MCF 10A (cell line): ENCODE data around the gene PICK1. TPM values are rescaled to one million over a fixed set of nuclear protein-coding genes. Genes with fewer than 3 reads are reported as not detected.

Experiments used
- BruUV-seq: library from RNA; stranded (reverse); fragments of 400-500 nt; replicated peaks from 2 replicates; lab custom pipeline; 2021; lab: Mats Ljungman, UMichigan
- CTCF ChIA-PET: fragments of 300-600 bp; sonication (Branson Sonifier 250); formaldehyde crosslinking; extraction: SDS; loops from one replicate; lab custom pipeline; 2021; ENCODE audit warnings: antibody characterized with exemption, inconsistent platforms; lab: Yijun Ruan, JAX
- POLR2A ChIA-PET: fragments of 300-600, 350-650 bp; sonication (Branson Sonifier 250); formaldehyde crosslinking; extraction: SDS; loops from one replicate; lab custom pipeline; 2020; ENCODE audit warnings: antibody characterized with exemption, inconsistent platforms; lab: Yijun Ruan, JAX
- DNase-seq: peaks from one replicate; pipeline ENCODE4 v3.0.0-alpha.2; 2018; ENCODE audit not compliant: unreplicated experiment
- H3K27ac Mint-ChIP-seq: one replicate; pipeline ENCODE4 v1.8.0; 2022; ENCODE audit warnings: mild to moderate bottlenecking, low read depth, mixed read lengths; ENCODE audit not compliant: unreplicated experiment
- H3K27me3 Mint-ChIP-seq: one replicate; pipeline ENCODE4 v1.8.0; 2022; ENCODE audit warnings: mixed read lengths; ENCODE audit not compliant: insufficient read depth, unreplicated experiment
- H3K36me3 Mint-ChIP-seq: one replicate; pipeline ENCODE4 v1.8.0; 2022; ENCODE audit warnings: mild to moderate bottlenecking, moderate library complexity, mixed read lengths; ENCODE audit not compliant: insufficient read depth, unreplicated experiment
- H3K4me1 Mint-ChIP-seq: one replicate; pipeline ENCODE4 v1.8.0; 2022; ENCODE audit warnings: mixed read lengths; ENCODE audit not compliant: insufficient read depth, unreplicated experiment
- H3K4me3 Mint-ChIP-seq: one replicate; pipeline ENCODE4 v1.8.0; 2022; ENCODE audit warnings: mild to moderate bottlenecking, moderate library complexity, mixed read lengths; ENCODE audit not compliant: unreplicated experiment
- H3K9me3 Mint-ChIP-seq: one replicate; pipeline ENCODE4 v1.8.0; 2022; ENCODE audit warnings: mixed read lengths; ENCODE audit not compliant: unreplicated experiment
- intact Hi-C: fragments of 100-400 bp; cut with micrococcal nuclease; formaldehyde crosslinking; loops from 2 replicates; pipeline ENCODE4 v1.14.1; 2022
- total RNA-seq: library from RNA; stranded (reverse); gene quantifications from 2 replicates; pipeline ENCODE4 v1.2.3, GENCODE V29; 2022
- TF ChIP-seq, protein P1 (sequence below): fragments of 200-600 bp; IDR thresholded peaks from one replicate; pipeline ENCODE4 v1.8.0; 2022; ENCODE audit warnings: antibody characterized with exemption, mild to moderate bottlenecking; ENCODE audit not compliant: unreplicated experiment

PICK1 gene
- total RNA-seq, 1 experiment from 2014 or later = 40.6 TPM

- ChIA-PET POLR2A (interaction anchor here (0.9 kb wide), 1 partner anchor 51 kb away, joined by 4 read pairs; no protein-coding TSS in a partner anchor), CTCF (interaction anchor here (0.6 to 1.0 kb wide), 2 partner anchors 9 to 80 kb away, joined by 4 read pairs; no protein-coding TSS in a partner anchor)
- TF ChIP-seq, protein P1, sequence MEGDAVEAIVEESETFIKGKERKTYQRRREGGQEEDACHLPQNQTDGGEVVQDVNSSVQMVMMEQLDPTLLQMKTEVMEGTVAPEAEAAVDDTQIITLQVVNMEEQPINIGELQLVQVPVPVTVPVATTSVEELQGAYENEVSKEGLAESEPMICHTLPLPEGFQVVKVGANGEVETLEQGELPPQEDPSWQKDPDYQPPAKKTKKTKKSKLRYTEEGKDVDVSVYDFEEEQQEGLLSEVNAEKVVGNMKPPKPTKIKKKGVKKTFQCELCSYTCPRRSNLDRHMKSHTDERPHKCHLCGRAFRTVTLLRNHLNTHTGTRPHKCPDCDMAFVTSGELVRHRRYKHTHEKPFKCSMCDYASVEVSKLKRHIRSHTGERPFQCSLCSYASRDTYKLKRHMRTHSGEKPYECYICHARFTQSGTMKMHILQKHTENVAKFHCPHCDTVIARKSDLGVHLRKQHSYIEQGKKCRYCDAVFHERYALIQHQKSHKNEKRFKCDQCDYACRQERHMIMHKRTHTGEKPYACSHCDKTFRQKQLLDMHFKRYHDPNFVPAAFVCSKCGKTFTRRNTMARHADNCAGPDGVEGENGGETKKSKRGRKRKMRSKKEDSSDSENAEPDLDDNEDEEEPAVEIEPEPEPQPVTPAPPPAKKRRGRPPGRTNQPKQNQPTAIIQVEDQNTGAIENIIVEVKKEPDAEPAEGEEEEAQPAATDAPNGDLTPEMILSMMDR = no peak
- DNase-seq = no peak
- no TSS peak for BruUV-seq
- intact Hi-C loops = no loop called here
- Mint-ChIP-seq H3K27me3 (no peaks in the 10 kb centered on the region), H3K4me3 (no peak overlapping the region), H3K27ac (no peak overlapping the region), H3K9me3 (no peaks in the 10 kb centered on the region), H3K4me1 (no peaks in the 10 kb centered on the region), H3K36me3 (no peaks in the 10 kb centered on the region)
Measured at GRCh38 chr22:38103641-38104040, 46.4 kb downstream of the PICK1 start.

DNA sequence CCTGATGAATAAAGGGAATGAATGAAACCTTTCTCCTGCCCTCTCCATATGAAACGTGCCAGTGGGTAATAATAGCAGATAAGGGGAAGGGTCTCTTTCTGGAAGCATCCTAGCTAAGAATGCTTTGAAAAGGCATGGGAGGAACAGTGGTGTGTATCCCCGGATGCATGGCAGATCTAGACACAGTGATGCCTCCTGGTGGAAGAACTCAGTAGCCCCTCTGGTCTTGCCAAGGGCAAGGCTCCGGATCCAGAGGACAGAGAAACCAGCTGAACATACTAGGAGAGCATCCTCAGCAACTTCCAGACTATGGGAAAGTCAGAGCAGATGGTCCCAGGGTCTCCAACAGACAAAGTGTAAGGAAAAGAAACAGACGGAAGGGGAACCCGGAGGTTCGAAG is 46.9 kb downstream of the PICK1 start:
- ChIA-PET CTCF (interaction anchor here (0.6 to 1.0 kb wide), 2 partner anchors 9 to 79 kb away, joined by 4 read pairs; no protein-coding TSS in a partner anchor), POLR2A (interaction anchor here (0.9 kb wide), 1 partner anchor 52 kb away, joined by 4 read pairs; no protein-coding TSS in a partner anchor)
- Mint-ChIP-seq H3K4me3 (no peak overlapping the region), H3K27ac (no peak overlapping the region), H3K4me1 (no peaks in the 10 kb centered on the region), H3K27me3 (no peaks in the 10 kb centered on the region), H3K9me3 (no peaks in the 10 kb centered on the region), H3K36me3 (no peaks in the 10 kb centered on the region)
- intact Hi-C loops = no loop called here
- TF ChIP-seq, protein P1 = peak; percentile 16
- DNase-seq = peak; percentile 27
- no TSS peak for BruUV-seq

GRCh38 chr22:38106814-38107578 is 49.8 kb downstream of the PICK1 start:
- CTCF ChIA-PET = interaction anchor here (0.5 to 0.7 kb wide), 3 partner anchors 211 to 576 kb away, joined by 3 read pairs; no protein-coding TSS in a partner anchor
- H3K4me1 Mint-ChIP-seq = no peaks in the 10 kb centered on the region

More at GRCh38 chr22:38106814-38107578, 49.8 kb downstream of the PICK1 start:
- TF ChIP-seq, protein P1 = no peak
- Mint-ChIP-seq H3K27ac (no peak overlapping the region), H3K27me3 (no peaks in the 10 kb centered on the region), H3K4me3 (no peak overlapping the region), H3K36me3 (no peaks in the 10 kb centered on the region), H3K9me3 (no peaks in the 10 kb centered on the region)
- BruUV-seq = no TSS peak
- POLR2A ChIA-PET = interaction anchor here (1.1 kb wide), 1 partner anchor 15 kb away, joined by 3 read pairs; no protein-coding TSS in a partner anchor
- no peak for DNase-seq
- intact Hi-C loops = no loop called here
